Transverse colon (tissue), 4 donors: ENCODE data around the gene FOCAD. TPM values are rescaled to one million over a fixed set of nuclear protein-coding genes. Genes with fewer than 3 reads are reported as not detected.

Experiments used
- DNase-seq: peaks from one replicate; pipeline ENCODE4 v3.0.0-alpha.2; 2019
- H3K27ac ChIP-seq, 4 donors: fragments of 200-600 bp; sonication (generic); 2 replicates each; pipeline ENCODE4 v1.5.1; 2016 to 2018; ENCODE audit warnings: inconsistent platforms in 4 of 4
- H3K27me3 ChIP-seq: fragments of 200-600 bp; sonication (generic); 2 replicates; pipeline ENCODE4 v1.5.1; 2017; ENCODE audit warnings: inconsistent platforms
- H3K36me3 ChIP-seq, 4 donors: fragments of 200-600 bp; sonication (generic); 2 replicates each; pipeline ENCODE4 v1.5.1; 2017 to 2019; ENCODE audit warnings: inconsistent platforms in 4 of 4
- H3K4me1 ChIP-seq, 4 donors: fragments of 200-600 bp; sonication (generic); 2 replicates each; pipeline ENCODE4 v1.5.1; 2017 to 2020; ENCODE audit warnings: inconsistent platforms in 4 of 4
- H3K4me3 ChIP-seq, 4 donors: fragments of 200-600 bp; sonication (generic); 1 replicate in 1 of 4; 2 replicates in 3 of 4; pipeline versions ENCODE4 v1.5.1 to v1.6.1; 2017 to 2019; ENCODE audit warnings: inconsistent platforms in 4 of 4
- H3K9me3 ChIP-seq, 2 donors: fragments of 200-600 bp; sonication (generic); 2 replicates each; pipeline ENCODE4 v1.5.1; 2017 to 2019; ENCODE audit warnings: inconsistent platforms in 2 of 2
- EP300 ChIP-seq: sonication (generic); formaldehyde crosslinking; IDR thresholded peaks from one replicate; pipeline ENCODE4 v1.6.1; 2017; ENCODE audit warnings: antibody characterized with exemption, low read depth
- POLR2A ChIP-seq: fragments of 450-650 bp; IDR thresholded peaks from one replicate; pipeline ENCODE4 v1.6.1; 2016; ENCODE audit warnings: antibody characterized with exemption, mild to moderate bottlenecking, moderate library complexity
- POLR2AphosphoS5 ChIP-seq, 3 donors: sonication (generic); formaldehyde crosslinking; IDR thresholded peaks; one replicate each; pipeline ENCODE4 v1.6.1; 2016; ENCODE audit warnings: antibody characterized with exemption in 3 of 3
- WGBS, 2 donors: methylation state at CpG; one replicate each; pipeline ENCODE4 v1.1.5; 2018; ENCODE audit warnings: low coverage in 1 of 2; 5-methylcytosine and 5-hydroxymethylcytosine counted together
- in situ Hi-C, 4 donors: fragments of 200-750 bp; cut with MboI; loops; one replicate each; pipeline versions ENCODE4 v1.15.0 to v1.15.1; 2017; ENCODE audit warnings: low sequenced_read_pairs in 3 of 4, low pct_ligation_motif_present in 1 of 4, low pct_unique_long_range_greater_than_20kb in 1 of 4
- intact Hi-C: fragments of 100-400 bp; cut with DNase I; formaldehyde crosslinking; loops from one replicate; pipeline ENCODE4 v1.15.1; 2023; ENCODE audit warnings: low total_unique reads
- total RNA-seq, 4 donors: library from RNA; depleted of rRNA; stranded (reverse); fragments of >200 nt; gene quantifications; one replicate each; pipeline ENCODE4 v1.1.0, GENCODE V29; 2016
- TF ChIP-seq, protein P1 (sequence below), 5 experiments: fragments of 200-600 bp in 3 of 5; fragments of 450-650 bp in 2 of 5; sonication (generic) in 3 of 5; IDR thresholded peaks; 1 replicate in 2 of 5; 2 replicates in 3 of 5; pipeline ENCODE4 v1.5.1; 2016 to 2017; ENCODE audit warnings: antibody characterized with exemption in 5 of 5, inconsistent platforms in 3 of 5, mild to moderate bottlenecking in 2 of 5, moderate library complexity in 1 of 5

FOCAD gene
- total RNA-seq, 4 donors from 2014 or later, result 7.8 to 41.2 (median 32.0) TPM

DNA sequence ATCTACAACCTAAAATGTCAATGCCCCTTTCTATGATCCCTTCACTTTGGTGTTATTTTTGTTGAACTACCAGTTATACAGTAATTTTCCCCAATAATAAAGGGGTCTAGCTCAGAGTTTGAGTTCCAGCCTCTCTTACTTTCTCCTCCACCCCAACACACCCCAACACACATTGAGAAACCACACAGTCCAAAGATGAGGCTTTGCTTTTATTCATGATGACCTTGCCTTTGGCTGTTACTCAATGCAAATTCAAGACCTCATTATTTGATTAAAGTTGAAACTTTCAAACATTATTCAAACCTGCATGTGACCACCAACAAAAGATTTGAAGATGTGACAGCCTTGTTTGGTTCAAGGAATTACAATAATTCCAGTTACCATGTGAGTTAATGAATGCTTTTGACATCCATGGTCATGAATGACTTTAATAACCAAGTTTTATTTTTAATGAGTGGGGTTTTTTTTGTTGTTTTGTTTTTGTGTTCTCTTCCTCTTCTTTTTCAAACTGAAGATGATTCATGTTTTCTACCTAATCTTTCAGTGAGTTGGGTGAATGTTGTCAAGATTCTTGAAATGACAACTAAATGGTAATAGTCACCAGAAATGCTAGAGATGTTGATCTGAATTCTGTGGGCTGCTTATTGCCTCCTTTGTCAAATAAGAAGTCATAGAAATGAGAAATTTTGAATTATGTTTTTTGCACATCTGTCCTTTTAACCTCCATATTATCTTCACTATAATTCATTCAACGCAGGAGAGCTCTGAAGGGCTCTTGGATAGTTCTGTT, 241.4 kb downstream of the FOCAD start:
- intact Hi-C loops (no loop called here), in situ Hi-C loops (loop anchor here in 2 of 4 donors (25.0 kb wide), 2 partner anchors 288 to 988 kb away; no protein-coding TSS in a partner anchor)
- 95 to 100% methylated on average over 1 of the region's 1 CpG for WGBS, 2 donors
- Histone ChIP-seq H3K9me3 (no peaks in the 10 kb centered on the region), H3K27me3 (no peaks in the 10 kb centered on the region), H3K36me3 (no peaks in the 10 kb centered on the region), H3K4me1 (no peaks in the 10 kb centered on the region), H3K4me3 (no peak overlapping the region), H3K27ac (no peak overlapping the region)
- no peak for TF ChIP-seq EP300
- no peak for DNase-seq

DNA sequence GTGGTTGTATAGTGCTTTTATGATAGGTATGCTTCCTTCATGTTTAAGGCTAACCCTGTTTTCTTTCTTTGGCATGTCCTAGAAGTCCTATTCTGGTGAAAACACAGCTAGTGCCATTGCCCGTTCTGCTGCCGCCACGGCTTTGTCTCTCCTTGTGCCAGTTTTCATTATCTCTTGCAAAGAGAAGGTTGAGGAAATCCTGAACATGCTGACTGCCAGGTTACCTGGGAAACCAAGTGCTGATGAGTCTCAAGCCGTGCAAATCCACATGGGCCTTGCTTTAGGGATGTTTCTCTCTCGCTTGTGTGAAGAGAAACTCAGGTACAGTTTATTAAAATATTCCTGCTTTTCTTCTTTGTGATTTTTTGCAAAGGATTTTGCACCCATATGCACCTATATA, 245.2 kb downstream of the FOCAD start:
- Histone ChIP-seq H3K4me3 (no peak overlapping the region), H3K27ac (no peak overlapping the region), H3K27me3 (no peaks in the 10 kb centered on the region), H3K36me3 (no peaks in the 10 kb centered on the region), H3K9me3 (no peaks in the 10 kb centered on the region), H3K4me1 (no peaks in the 10 kb centered on the region)
- in situ Hi-C loops, result loop anchor here in 2 of 4 donors (25.0 kb wide), 2 partner anchors 292 to 992 kb away; no protein-coding TSS in a partner anchor
- intact Hi-C loops, result no loop called here
- TF ChIP-seq EP300 (no peak), POLR2AphosphoS5 (IDR thresholded peaks at IDR 0.05) (no peak), POLR2A (no peak)
- TF ChIP-seq, protein P1, sequence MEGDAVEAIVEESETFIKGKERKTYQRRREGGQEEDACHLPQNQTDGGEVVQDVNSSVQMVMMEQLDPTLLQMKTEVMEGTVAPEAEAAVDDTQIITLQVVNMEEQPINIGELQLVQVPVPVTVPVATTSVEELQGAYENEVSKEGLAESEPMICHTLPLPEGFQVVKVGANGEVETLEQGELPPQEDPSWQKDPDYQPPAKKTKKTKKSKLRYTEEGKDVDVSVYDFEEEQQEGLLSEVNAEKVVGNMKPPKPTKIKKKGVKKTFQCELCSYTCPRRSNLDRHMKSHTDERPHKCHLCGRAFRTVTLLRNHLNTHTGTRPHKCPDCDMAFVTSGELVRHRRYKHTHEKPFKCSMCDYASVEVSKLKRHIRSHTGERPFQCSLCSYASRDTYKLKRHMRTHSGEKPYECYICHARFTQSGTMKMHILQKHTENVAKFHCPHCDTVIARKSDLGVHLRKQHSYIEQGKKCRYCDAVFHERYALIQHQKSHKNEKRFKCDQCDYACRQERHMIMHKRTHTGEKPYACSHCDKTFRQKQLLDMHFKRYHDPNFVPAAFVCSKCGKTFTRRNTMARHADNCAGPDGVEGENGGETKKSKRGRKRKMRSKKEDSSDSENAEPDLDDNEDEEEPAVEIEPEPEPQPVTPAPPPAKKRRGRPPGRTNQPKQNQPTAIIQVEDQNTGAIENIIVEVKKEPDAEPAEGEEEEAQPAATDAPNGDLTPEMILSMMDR (IDR thresholded peaks at IDR 0.05), result no peak
- WGBS, 2 donors, result 91% methylated on average over 5 of the region's 5 CpGs
- DNase-seq, result no peak

- no peak overlapping the region for H3K27ac ChIP-seq
- DNase-seq, result no peak
- no peaks in the 10 kb centered on the region for H3K4me1 ChIP-seq
- no peaks in the 10 kb centered on the region for H3K27me3 ChIP-seq
- H3K36me3 ChIP-seq, result no peaks in the 10 kb centered on the region
- 63 to 93% methylated on average over 1 of the region's 1 CpG for WGBS, 2 donors
- H3K9me3 ChIP-seq, result no peaks in the 10 kb centered on the region
- in situ Hi-C loops (loop anchor here in 2 of 4 donors (25.0 kb wide), 2 partner anchors 294 to 994 kb away; no protein-coding TSS in a partner anchor), intact Hi-C loops (no loop called here)
- H3K4me3 ChIP-seq, result no peak overlapping the region
- TF ChIP-seq POLR2AphosphoS5 (IDR thresholded peaks at IDR 0.05), result no peak
- no peak for TF ChIP-seq POLR2A
- no peak for TF ChIP-seq EP300
- TF ChIP-seq, protein P1 (IDR thresholded peaks at IDR 0.05), result no peak
Measured at GRCh38 chr9:20930836-20931235, 246.8 kb downstream of the FOCAD start.

- in situ Hi-C loops, result loop anchor here (5.0 to 25.0 kb wide), 7 partner anchors 303 to 1016 kb away; partner anchors contain the start of gene MLLT3 (in 1 of the 4)
- DNase-seq, result no peak
- Histone ChIP-seq H3K9me3 (no peaks in the 10 kb centered on the region), H3K4me3 (no peak overlapping the region), H3K4me1 (peaks cover 0 to 3% (median 0%) of the 10 kb centered on the region in 4 donors), H3K27me3 (no peaks in the 10 kb centered on the region), H3K36me3 (no peaks in the 10 kb centered on the region), H3K27ac (no peak overlapping the region)
- WGBS, 2 donors, result 65% methylated on average over 3 of the region's 3 CpGs; no CpG with 5 or more reads in 1 of the 2 donors
- intact Hi-C loops, result loop anchor here (5.0 to 10.0 kb wide), 2 partner anchors 316 to 1013 kb away; partner anchors contain the start of gene MLLT3
- TF ChIP-seq POLR2A, result no peak
- TF ChIP-seq, protein P1 (IDR thresholded peaks at IDR 0.05), result no peak
- no peak for TF ChIP-seq EP300
- no peak for TF ChIP-seq POLR2AphosphoS5 (IDR thresholded peaks at IDR 0.05)
Measured at GRCh38 chr9:20940447-20941173, 256.6 kb downstream of the FOCAD start.
